A673 (cell line): ENCODE results near the gene ELK3. TPM values are rescaled to one million over a fixed set of nuclear protein-coding genes. Genes with fewer than 3 reads are reported as not detected.

Source experiments
- BruUV-seq: library from RNA; stranded (reverse); fragments of 400-500 nt; replicated peaks from 2 replicates; lab custom pipeline; 2021; lab: Mats Ljungman, UMichigan
- CTCF ChIA-PET: fragments of 300-600 bp; sonication (Branson Sonifier 250); formaldehyde crosslinking; loops from one replicate; lab custom pipeline; 2022; ENCODE audit warnings: antibody characterized with exemption; lab: Charles Lee
- POLR2A ChIA-PET: fragments of 300-600 bp; sonication (Branson Sonifier 250); formaldehyde crosslinking; loops from one replicate; lab custom pipeline; 2022; ENCODE audit warnings: antibody characterized with exemption; ENCODE audit not compliant: low non-redundant PET; lab: Charles Lee
- DNase-seq: peaks from one replicate; pipeline ENCODE4 v3.0.0-alpha.2; 2015; ENCODE audit warnings: low spot score
- H3K27ac ChIP-seq: fragments of 200-600 bp; sonication (generic); 2 replicates; pipeline ENCODE4 v1.5.1; 2016; ENCODE audit warnings: mixed run types, low read depth, mild to moderate bottlenecking, mixed read lengths, antibody characterized with exemption, low read length; ENCODE audit not compliant: poor library complexity, severe bottlenecking
- H3K27me3 ChIP-seq: fragments of 200-600 bp; sonication (generic); replicated peaks from 2 replicates; pipeline ENCODE4 v1.6.1; 2017; ENCODE audit warnings: mixed run types, low read depth, mild to moderate bottlenecking, mixed read lengths, antibody characterized with exemption, low read length; ENCODE audit not compliant: insufficient read depth, poor library complexity
- H3K36me3 ChIP-seq: fragments of 200-600 bp; sonication (generic); 2 replicates; pipeline ENCODE4 v1.6.1; 2016; ENCODE audit warnings: mixed run types, mild to moderate bottlenecking, mixed read lengths, antibody characterized with exemption, low read length; ENCODE audit not compliant: insufficient read depth, poor library complexity, severe bottlenecking
- H3K4me1 ChIP-seq: fragments of 200-600 bp; sonication (generic); 2 replicates; pipeline ENCODE4 v1.6.1; 2017; ENCODE audit warnings: mixed run types, mild to moderate bottlenecking, mixed read lengths, antibody characterized with exemption, low read length; ENCODE audit not compliant: insufficient read depth, poor library complexity, severe bottlenecking
- H3K4me3 ChIP-seq: fragments of 200-600 bp; sonication (generic); 2 replicates; pipeline ENCODE4 v1.5.1; 2016; ENCODE audit warnings: low read depth, mixed run types, mild to moderate bottlenecking, mixed read lengths, low read length; ENCODE audit not compliant: poor library complexity, severe bottlenecking
- H3K9me3 ChIP-seq: fragments of 200-600 bp; sonication (generic); 2 replicates; pipeline ENCODE4 v1.6.1; 2016; ENCODE audit warnings: mixed run types, low read depth, mild to moderate bottlenecking, mixed read lengths, antibody characterized with exemption, low read length; ENCODE audit not compliant: poor library complexity, severe bottlenecking
- CTCF ChIP-seq: fragments of 300-800, 200-600 bp; sonication (generic); conservative IDR thresholded peaks from 2 replicates; pipeline ENCODE4 v1.5.1; 2017; ENCODE audit warnings: low read depth, mild to moderate bottlenecking, antibody characterized with exemption, low read length, moderate library complexity, mixed read lengths
- EZH2 ChIP-seq: fragments of 200-600 bp; sonication (generic); IDR thresholded peaks from 2 replicates; pipeline ENCODE4 v1.6.1; 2017; ENCODE audit warnings: borderline replicate concordance, low read depth, mild to moderate bottlenecking, mixed read lengths, antibody characterized with exemption, low read length; ENCODE audit not compliant: poor library complexity, severe bottlenecking
- intact Hi-C: fragments of 100-400 bp; cut with micrococcal nuclease; formaldehyde crosslinking; loops from one replicate; pipeline ENCODE4 v1.10.0; 2022; ENCODE audit not compliant: unreplicated experiment
- total RNA-seq: library from RNA; stranded (reverse); gene quantifications from 2 replicates; pipeline ENCODE4 v1.2.3, GENCODE V29; 2021

Gene ELK3
- total RNA-seq, 1 experiment from 2014 or later = 62.1 TPM

DNA sequence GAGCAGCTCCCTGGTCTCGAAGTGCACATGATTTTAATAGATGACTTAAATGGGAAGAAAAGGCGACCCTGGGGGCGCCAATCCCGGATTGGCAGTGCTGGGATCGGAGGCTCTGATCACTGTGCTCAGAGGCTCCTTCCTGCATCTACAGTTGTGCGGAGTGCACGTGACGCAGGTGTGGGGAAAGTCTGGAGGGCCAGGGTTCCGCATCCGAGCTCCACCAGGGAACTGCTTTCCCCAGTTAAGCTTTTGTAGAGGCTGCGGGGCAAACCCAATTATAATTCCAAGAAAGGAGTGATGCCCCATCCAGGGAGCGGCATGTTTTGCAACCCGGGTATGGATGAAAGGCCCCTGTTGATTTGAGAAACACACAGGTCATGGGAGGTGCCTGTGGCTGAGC is 36.5 kb downstream of the ELK3 start:
- no peaks in the 10 kb centered on the region for H3K9me3 ChIP-seq
- H3K4me3 ChIP-seq = no peak overlapping the region
- DNase-seq = no peak
- intact Hi-C loops = no loop called here
- no TSS peak for BruUV-seq
- CTCF ChIA-PET = no interaction called here
- H3K27me3 ChIP-seq = no peaks in the 10 kb centered on the region
- POLR2A ChIA-PET = no interaction called here
- H3K27ac ChIP-seq = no peak overlapping the region
- H3K4me1 ChIP-seq = peaks cover 20% of the 10 kb centered on the region
- TF ChIP-seq CTCF (no peak), EZH2 (no peak)
- H3K36me3 ChIP-seq = no peaks in the 10 kb centered on the region

- POLR2A ChIA-PET = no interaction called here
- no peak overlapping the region for H3K4me3 ChIP-seq
- no peaks in the 10 kb centered on the region for H3K27me3 ChIP-seq
- H3K36me3 ChIP-seq = no peaks in the 10 kb centered on the region
- no TSS peak for BruUV-seq
- H3K9me3 ChIP-seq = no peaks in the 10 kb centered on the region
- no peak for TF ChIP-seq EZH2
- TF ChIP-seq CTCF = no peak
- intact Hi-C loops = no loop called here
- CTCF ChIA-PET = no interaction called here
- peaks cover 20% of the 10 kb centered on the region for H3K4me1 ChIP-seq
- H3K27ac ChIP-seq = no peak overlapping the region
- no peak for DNase-seq
Measured at GRCh38 chr12:96233168-96233567, 39.0 kb downstream of the ELK3 start.

DNA sequence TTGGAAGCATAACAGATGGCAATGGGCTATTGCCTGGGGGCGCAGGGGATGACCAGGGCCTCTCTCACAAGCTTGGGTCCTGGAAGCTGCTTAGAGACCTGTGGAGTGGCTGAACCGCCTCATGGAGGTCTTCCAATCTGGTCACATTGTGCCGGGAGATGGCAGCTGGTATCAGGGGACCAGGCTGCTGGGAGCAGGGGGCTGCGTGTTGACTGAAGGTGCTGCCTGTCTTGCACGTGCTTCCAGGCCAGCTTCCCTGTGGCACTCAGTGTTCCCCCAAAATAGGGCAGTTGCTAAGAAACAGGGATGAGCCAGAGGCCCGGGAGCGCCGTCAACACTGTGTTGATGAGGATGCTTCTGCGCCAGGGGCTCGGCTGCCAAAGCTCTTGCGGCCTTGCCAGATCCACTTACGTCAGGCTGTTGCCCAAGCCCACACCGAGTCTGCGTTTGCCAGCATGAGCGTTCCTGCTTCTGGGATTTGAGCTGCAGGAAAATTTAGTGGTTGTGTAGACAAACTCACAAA is 39.8 kb downstream of the ELK3 start:
- no TSS peak for BruUV-seq

More for the DNA sequence above, 39.8 kb downstream of the ELK3 start:
- Histone ChIP-seq H3K27ac (no peak overlapping the region), H3K9me3 (no peaks in the 10 kb centered on the region), H3K36me3 (no peaks in the 10 kb centered on the region), H3K4me1 (peaks cover 20% of the 10 kb centered on the region), H3K27me3 (no peaks in the 10 kb centered on the region), H3K4me3 (no peak overlapping the region)
- no peak for TF ChIP-seq EZH2
- TF ChIP-seq CTCF = no peak
- POLR2A ChIA-PET = no interaction called here
- intact Hi-C loops = no loop called here
- no peak for DNase-seq
- CTCF ChIA-PET = no interaction called here
